GM23248 (cell line): ENCODE results near the gene SIRPD. TPM values are rescaled to one million over a fixed set of nuclear protein-coding genes. Genes with fewer than 3 reads are reported as not detected.

Experiments used
- DNase-seq: peaks from one replicate; pipeline ENCODE4 v3.0.0-alpha.2; 2015
- H2AFZ ChIP-seq: fragments of 200-600 bp; sonication (generic); 2 replicates; pipeline ENCODE4 v1.6.1; 2016; ENCODE audit warnings: antibody characterized with exemption
- H3F3A ChIP-seq: fragments of 200-600 bp; sonication (generic); 2 replicates; pipeline ENCODE4 v1.6.1; 2016; ENCODE audit warnings: mild to moderate bottlenecking, antibody characterized with exemption, mixed run types; ENCODE audit not compliant: insufficient read depth
- H3K27ac ChIP-seq: fragments of 200-600 bp; sonication (generic); 2 replicates; pipeline ENCODE4 v1.5.1; 2016; ENCODE audit warnings: mild to moderate bottlenecking
- H3K27me3 ChIP-seq: fragments of 200-600 bp; sonication (generic); replicated peaks from 2 replicates; pipeline ENCODE4 v1.6.1; 2016; ENCODE audit warnings: mild to moderate bottlenecking; ENCODE audit not compliant: insufficient read depth
- H3K36me3 ChIP-seq: fragments of 200-600 bp; sonication (generic); 2 replicates; pipeline ENCODE4 v1.6.1; 2016; ENCODE audit warnings: low read depth, mild to moderate bottlenecking
- H3K4me1 ChIP-seq: fragments of 200-600 bp; sonication (generic); 2 replicates; pipeline ENCODE4 v1.6.1; 2016; ENCODE audit warnings: mild to moderate bottlenecking; ENCODE audit not compliant: insufficient read depth
- H3K4me2 ChIP-seq: fragments of 200-600 bp; sonication (generic); one replicate; pipeline ENCODE4 v1.6.1; 2016; ENCODE audit warnings: mild to moderate bottlenecking; ENCODE audit not compliant: unreplicated experiment
- H3K4me3 ChIP-seq: fragments of 200-600 bp; sonication (generic); 2 replicates; pipeline ENCODE4 v1.5.1; 2016; ENCODE audit warnings: mild to moderate bottlenecking
- H3K79me2 ChIP-seq: fragments of 200-600 bp; sonication (generic); 2 replicates; pipeline ENCODE4 v1.6.1; 2016; ENCODE audit warnings: mild to moderate bottlenecking; ENCODE audit not compliant: insufficient read depth
- H3K9ac ChIP-seq: fragments of 200-600 bp; sonication (generic); 2 replicates; pipeline ENCODE4 v1.6.1; 2016; ENCODE audit warnings: mild to moderate bottlenecking
- H3K9me2 ChIP-seq: fragments of 200-600 bp; sonication (generic); 2 replicates; pipeline ENCODE4 v1.6.1; 2016; ENCODE audit warnings: mixed run types, mild to moderate bottlenecking, moderate library complexity; ENCODE audit not compliant: insufficient read depth
- H3K9me3 ChIP-seq: fragments of 200-600 bp; sonication (generic); one replicate; pipeline ENCODE4 v1.6.1; 2017; ENCODE audit warnings: low read depth
- H4K20me1 ChIP-seq: fragments of 200-600 bp; sonication (generic); 2 replicates; pipeline ENCODE4 v1.6.0; 2016; ENCODE audit not compliant: insufficient read depth
- EZH2 ChIP-seq: fragments of 200-600 bp; sonication (generic); IDR thresholded peaks from 2 replicates; pipeline ENCODE4 v1.6.1; 2018; ENCODE audit warnings: antibody characterized with exemption, mild to moderate bottlenecking; ENCODE audit not compliant: insufficient read depth, poor library complexity, severe bottlenecking
- EZH2phosphoT487 ChIP-seq: fragments of 200-600 bp; sonication (generic); IDR thresholded peaks from 2 replicates; pipeline ENCODE4 v1.6.1; 2018; ENCODE audit warnings: antibody characterized with exemption, moderate library complexity, mild to moderate bottlenecking, low read depth; ENCODE audit not compliant: insufficient read depth
- WGBS, 2 experiments: methylation state at CpG; one replicate each; pipeline ENCODE4 v1.1.6; 2015 to 2017; ENCODE audit warnings: low lambda C conversion rate in 2 of 2, low coverage in 1 of 2; ENCODE audit errors: missing lambda C conversion rate in 2 of 2; 5-methylcytosine and 5-hydroxymethylcytosine counted together
- in situ Hi-C: fragments of 300-500 bp; cut with MboI; formaldehyde crosslinking; loops from 2 replicates; pipeline ENCODE4 v1.15.0; 2020
- polyA plus RNA-seq: library from polyadenylated mRNA; unstranded; fragments of >200 nt; fragmentation: Nextera tagmentation; extraction: Ambion mirVana; gene quantifications from 2 replicates; pipeline ENCODE4 v1.2.1, GENCODE V29; 2016
- total RNA-seq: library from RNA; depleted of rRNA; stranded (reverse); fragments of >200 nt; shearing (Covaris generic); gene quantifications from 2 replicates; pipeline ENCODE4 v1.2.3, GENCODE V29; 2014

The SIRPD gene
- total and polyA plus RNA-seq, 2 experiments from 2014 or later: not detected

GRCh38 chr20:1535420-1536175, 21.9 kb downstream of the SIRPD start:
- Histone ChIP-seq H3K4me3 (no peak overlapping the region), H3K9ac (no peak overlapping the region), H3K9me3 (no peaks in the 10 kb centered on the region), H3K27ac (no peak overlapping the region), H3K4me1 (no peaks in the 10 kb centered on the region), H3K36me3 (no peaks in the 10 kb centered on the region), H3K79me2 (no peaks in the 10 kb centered on the region), H3K4me2 (no peak overlapping the region), H2AFZ (no peak overlapping the region), H3K27me3 (no peaks in the 10 kb centered on the region; the same call in 1 of the 2 replicates), H3F3A (peaks cover 7% of the 10 kb centered on the region; the same call in 1 of the 2 replicates), H3K9me2 (no peaks in the 10 kb centered on the region), H4K20me1 (no peaks in the 10 kb centered on the region)
- 56 to 64% methylated on average over 5 of the region's 5 CpGs for WGBS, 2 experiments
- TF ChIP-seq EZH2phosphoT487: no peak
- in situ Hi-C loops: loop anchor here (25.0 kb wide), 1 partner anchor 102 kb away; no protein-coding TSS in a partner anchor
- DNase-seq: no peak

- H2AFZ ChIP-seq: no peak overlapping the region
- DNase-seq: no peak
- H3F3A ChIP-seq: no peaks in the 10 kb centered on the region
- H3K27ac ChIP-seq: no peak overlapping the region
- no peak overlapping the region for H3K4me2 ChIP-seq
- 20 to 28% methylated on average over 5 of the region's 5 CpGs for WGBS, 2 experiments
- no peaks in the 10 kb centered on the region for H3K79me2 ChIP-seq
- no peak for TF ChIP-seq EZH2
- TF ChIP-seq EZH2phosphoT487: no peak
- in situ Hi-C loops: loop anchor here (25.0 kb wide), 1 partner anchor 103 kb away; no protein-coding TSS in a partner anchor
- no peak overlapping the region for H3K4me3 ChIP-seq
- no peak overlapping the region for H3K9ac ChIP-seq
- no peaks in the 10 kb centered on the region for H4K20me1 ChIP-seq
- H3K36me3 ChIP-seq: no peaks in the 10 kb centered on the region
- no peaks in the 10 kb centered on the region for H3K9me3 ChIP-seq
- no peaks in the 10 kb centered on the region for H3K9me2 ChIP-seq
- no peaks in the 10 kb centered on the region for H3K4me1 ChIP-seq
- no peaks in the 10 kb centered on the region; the same call in 1 of the 2 replicates for H3K27me3 ChIP-seq
Measured at GRCh38 chr20:1534526-1534925, 23.0 kb downstream of the SIRPD start.

- H3K36me3 ChIP-seq: no peaks in the 10 kb centered on the region
- WGBS, 2 experiments: 30 to 56% methylated on average over 4 of the region's 4 CpGs
- H3K4me3 ChIP-seq: no peak overlapping the region
- H3K27ac ChIP-seq: no peak overlapping the region
- peaks cover 7% of the 10 kb centered on the region; the same call in 1 of the 2 replicates for H3K4me1 ChIP-seq
- no peak overlapping the region for H3K4me2 ChIP-seq
- TF ChIP-seq EZH2 (no peak), EZH2phosphoT487 (no peak)
- in situ Hi-C loops: loop anchor here (25.0 kb wide), 1 partner anchor 104 kb away; no protein-coding TSS in a partner anchor
- H3K9ac ChIP-seq: no peak overlapping the region
- H3K9me3 ChIP-seq: no peaks in the 10 kb centered on the region
- DNase-seq: peak; percentile 35
- H3F3A ChIP-seq: peaks cover 9% of the 10 kb centered on the region; the same call in 1 of the 2 replicates
- H2AFZ ChIP-seq: no peak overlapping the region
- no peaks in the 10 kb centered on the region for H3K9me2 ChIP-seq
- no peaks in the 10 kb centered on the region for H4K20me1 ChIP-seq
- H3K27me3 ChIP-seq: no peaks in the 10 kb centered on the region; the same call in 1 of the 2 replicates
- no peaks in the 10 kb centered on the region for H3K79me2 ChIP-seq
Measured at GRCh38 chr20:1533059-1533458, 24.4 kb downstream of the SIRPD start.

DNA sequence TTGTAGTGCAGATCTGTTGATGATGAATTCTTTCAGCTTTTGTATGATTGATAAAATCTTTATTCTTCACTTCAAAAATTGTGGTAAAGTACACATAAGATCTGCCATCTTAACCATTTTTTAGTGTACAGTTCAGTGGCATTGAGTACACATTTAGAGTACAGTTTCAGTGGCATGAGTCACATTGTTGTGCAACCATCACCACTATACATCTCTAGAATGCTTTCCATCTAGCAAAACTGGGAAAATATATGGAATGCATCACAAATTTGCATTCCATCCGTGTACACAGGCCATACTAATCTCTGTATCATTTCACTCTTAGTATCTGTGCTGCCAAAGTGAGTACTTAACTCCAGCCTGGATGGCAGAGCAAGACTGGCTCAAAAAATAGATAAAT, 28.7 kb downstream of the SIRPD start:
- in situ Hi-C loops: loop anchor here (25.0 kb wide), 1 partner anchor 108 kb away; no protein-coding TSS in a partner anchor
- no peaks in the 10 kb centered on the region for H3K9me2 ChIP-seq
- no peak overlapping the region for H2AFZ ChIP-seq
- H3K4me3 ChIP-seq: no peak overlapping the region
- TF ChIP-seq EZH2 (no peak), EZH2phosphoT487 (no peak)
- H3K9me3 ChIP-seq: no peaks in the 10 kb centered on the region
- DNase-seq: peak; percentile 48
- no peaks in the 10 kb centered on the region for H3K79me2 ChIP-seq
- 0 to 3% methylated on average over 1 of the region's 1 CpG for WGBS, 2 experiments
- no peaks in the 10 kb centered on the region for H4K20me1 ChIP-seq
- no peak overlapping the region for H3K27ac ChIP-seq
- peaks cover 11% of the 10 kb centered on the region; the same call in 1 of the 2 replicates for H3K4me1 ChIP-seq
- H3K36me3 ChIP-seq: no peaks in the 10 kb centered on the region
- H3K4me2 ChIP-seq: no peak overlapping the region
- no peak overlapping the region for H3K9ac ChIP-seq
- no peaks in the 10 kb centered on the region for H3K27me3 ChIP-seq
- H3F3A ChIP-seq: peaks cover 9% of the 10 kb centered on the region; the same call in 1 of the 2 replicates
